GM10266 (cell line): ENCODE data around the gene CCDC47.

ENCODE experiments used
- DNase-seq: peaks from one replicate; pipeline ENCODE4 v3.0.0; 2012; ENCODE audit errors: extremely low spot score
- CTCF ChIP-seq: IDR thresholded peaks from 2 replicates; pipeline ENCODE4 v1.5.1; 2012; ENCODE audit warnings: mild to moderate bottlenecking, low read depth; ENCODE audit not compliant: control insufficient read depth, insufficient read depth; ENCODE audit errors: missing control alignments

CCDC47 gene

GRCh38 chr17:63753215-63753614 is 20.2 kb downstream of the CCDC47 start:
- TF ChIP-seq CTCF, result no peak
- DNase-seq, result no peak

GRCh38 chr17:63752707-63753106 is 20.7 kb downstream of the CCDC47 start:
- no peak for DNase-seq
- no peak for TF ChIP-seq CTCF

- DNase-seq, result no peak
- TF ChIP-seq CTCF, result no peak
Observed at GRCh38 chr17:63751806-63752205, 21.6 kb downstream of the CCDC47 start.

GRCh38 chr17:63741408-63742173 is 31.8 kb downstream of the CCDC47 start, which contains the start of gene STRADA:
TSS of gene STRADA (minus strand) at chr17:63741799. CDS start at chr17:63728369, 13,430 bp downstream.
- TF ChIP-seq CTCF, result no peak

GRCh38 chr17:63741143-63741407 is 32.3 kb downstream of the CCDC47 start:
- TF ChIP-seq CTCF, result no peak
- DNase-seq, result no peak

More at GRCh38 chr17:63741408-63742173, 31.8 kb downstream of the CCDC47 start, which contains the start of gene STRADA:
- peak; percentile 94 for DNase-seq

GRCh38 chr17:63740464-63741142 is 32.8 kb downstream of the CCDC47 start:
- no peak for DNase-seq
- TF ChIP-seq CTCF, result no peak

GRCh38 chr17:63735691-63736090 is 37.7 kb downstream of the CCDC47 start:
- no peak for TF ChIP-seq CTCF
- no peak for DNase-seq
